Lung (tissue), 12 donors: ENCODE results near the gene PRR14L. TPM values are rescaled to one million over a fixed set of nuclear protein-coding genes. Genes with fewer than 3 reads are reported as not detected.
A peak's percentile ranks its signal among the peaks of the same experiment; 100 is the strongest.

Experiments
- ATAC-seq: fragments of 200-7000 bp; cut with Tn5 transposase; one replicate; pipeline ENCODE4 v1.9.1; 2020; ENCODE audit warnings: moderate number of reproducible peaks; ENCODE audit not compliant: insufficient read depth, low FRiP score
- DNase-seq, 3 donors: peaks; one replicate each; pipeline ENCODE4 v3.0.0-alpha.2; 2013 to 2017
- H3K27ac ChIP-seq, 2 donors: one replicate each; pipeline ENCODE4 v1.5.1; 2013; ENCODE audit warnings: mild to moderate bottlenecking in 2 of 2, moderate library complexity in 2 of 2, control low read depth in 1 of 2, inconsistent platforms in 1 of 2, low read depth in 1 of 2, low read length in 1 of 2
- H3K27me3 ChIP-seq, 3 donors: one replicate each; pipeline ENCODE4 v1.5.1; 2013; ENCODE audit warnings: low read length in 2 of 3; ENCODE audit not compliant: control insufficient read depth in 3 of 3, insufficient read depth in 3 of 3
- H3K36me3 ChIP-seq, 4 donors: one replicate each; pipeline ENCODE4 v1.5.1; 2013; ENCODE audit warnings: low read length in 4 of 4, mild to moderate bottlenecking in 1 of 4, moderate library complexity in 1 of 4; ENCODE audit not compliant: control insufficient read depth in 4 of 4, insufficient read depth in 4 of 4
- H3K4me1 ChIP-seq, 5 donors: one replicate each; pipeline ENCODE4 v1.5.1; 2013; ENCODE audit warnings: low read length in 5 of 5, mild to moderate bottlenecking in 2 of 5, moderate library complexity in 1 of 5; ENCODE audit not compliant: control insufficient read depth in 5 of 5, insufficient read depth in 5 of 5
- H3K4me3 ChIP-seq: one replicate; pipeline ENCODE4 v1.5.1; 2013; ENCODE audit warnings: mild to moderate bottlenecking, control low read depth, moderate library complexity
- H3K9ac ChIP-seq, 2 donors: one replicate each; pipeline ENCODE4 v1.5.1; 2013; ENCODE audit warnings: low read length in 2 of 2, control low read depth in 1 of 2; ENCODE audit not compliant: insufficient read depth in 1 of 2
- H3K9me3 ChIP-seq, 4 donors: one replicate each; pipeline ENCODE4 v1.5.1; 2013; ENCODE audit warnings: low read length in 3 of 4, mild to moderate bottlenecking in 1 of 4, moderate library complexity in 1 of 4; ENCODE audit not compliant: control insufficient read depth in 4 of 4, insufficient read depth in 3 of 4
- CTCF ChIP-seq: IDR thresholded peaks from 2 replicates; pipeline ENCODE4 v1.5.1; 2012; ENCODE audit warnings: mild to moderate bottlenecking; ENCODE audit errors: control extremely low read depth, extremely low read depth
- WGBS, 2 donors: extraction: QIAGEN DNeasy Blood & Tissue Kit; methylation state at CpG; one replicate each; pipeline ENCODE4 v1.1.7; 2013; 5-methylcytosine and 5-hydroxymethylcytosine counted together
- polyA plus RNA-seq, 2 donors: library from polyadenylated mRNA; stranded (reverse); fragments of 200-250 nt; gene quantifications; one replicate each; pipeline ENCODE4 v1.2.1, GENCODE V29; 2013
- total RNA-seq, 2 donors: library from RNA; depleted of rRNA in 1 of 2; stranded (reverse); fragments of >200 nt in 1 of 2; gene quantifications; one replicate each; pipeline ENCODE4 v1.2.1, GENCODE V29; 2014 to 2021
- donor health status: control.
- donor health status: control.
- donor health status: Bipolar disorder and iron deficiency.
- donor health status: healthy.
- donor health status: DM: yes; HTN: yes; CAD: no.

PRR14L gene
- total and polyA plus RNA-seq, 4 donors, result 7.4 to 44.3 (median 23.4) TPM

- peak; percentile 66 to 76 (median 73) for DNase-seq
- Histone ChIP-seq H3K9me3 (no peaks in the 10 kb centered on the region), H3K4me3 (peak overlapping the region; percentile 33), H3K4me1 (peaks cover 8 to 42% (median 19%) of the 10 kb centered on the region in 5 donors), H3K9ac (peak overlapping the region; percentile 98 to 99), H3K36me3 (peaks cover 0 to 6% (median 2%) of the 10 kb centered on the region in 4 donors), H3K27me3 (no peaks in the 10 kb centered on the region), H3K27ac (peak overlapping the region; percentile 95 to 97)
- TF ChIP-seq CTCF, result no peak
- 3 to 4% methylated on average over 20 of the region's 20 CpGs for WGBS, 2 donors
- ATAC-seq, result no peak
Observed at GRCh38 chr22:31753005-31753633, 3.2 kb upstream of the PRR14L start.

GRCh38 chr22:31752096-31752847, 2.3 kb upstream of the PRR14L start:
- TF ChIP-seq CTCF, result no peak
- DNase-seq (no peak), ATAC-seq (no peak)
- Histone ChIP-seq H3K9ac (peak overlapping the region in 1 of 2 donors; percentile 98), H3K4me1 (peaks cover 8 to 48% (median 19%) of the 10 kb centered on the region in 5 donors), H3K27ac (peak overlapping the region; percentile 95 to 97), H3K36me3 (peaks cover 0 to 5% (median 1%) of the 10 kb centered on the region in 4 donors), H3K27me3 (no peaks in the 10 kb centered on the region), H3K4me3 (no peak overlapping the region), H3K9me3 (no peaks in the 10 kb centered on the region)
- WGBS, 2 donors, result 83 to 86% methylated on average over 7 of the region's 7 CpGs

GRCh38 chr22:31750365-31751284, 693 bp upstream of the PRR14L start:
- WGBS, 2 donors, result 58 to 62% methylated on average over 16 of the region's 16 CpGs
- DNase-seq, result no peak

More at GRCh38 chr22:31750365-31751284, 693 bp upstream of the PRR14L start:
- H3K27me3 ChIP-seq, result no peaks in the 10 kb centered on the region
- H3K4me1 ChIP-seq, result peaks cover 8 to 48% (median 19%) of the 10 kb centered on the region in 5 donors
- H3K9ac ChIP-seq, result peak overlapping the region in 1 of 2 donors; percentile 78
- no peak for TF ChIP-seq CTCF
- H3K36me3 ChIP-seq, result peaks cover 0 to 5% (median 0%) of the 10 kb centered on the region in 4 donors
- no peak overlapping the region for H3K4me3 ChIP-seq
- no peak for ATAC-seq
- peak overlapping the region; percentile 76 to 84 for H3K27ac ChIP-seq
- no peaks in the 10 kb centered on the region for H3K9me3 ChIP-seq
